HG02870 (cell line): Measurements from ENCODE around the gene RPTN.

Source experiments
- ATAC-seq: cut with Tn5 transposase; IDR thresholded peaks from one replicate; pipeline ENCODE4 v1.9.1; 2021; ENCODE audit warnings: mild to moderate bottlenecking, moderate library complexity; ENCODE audit not compliant: unreplicated experiment

The RPTN gene

DNA sequence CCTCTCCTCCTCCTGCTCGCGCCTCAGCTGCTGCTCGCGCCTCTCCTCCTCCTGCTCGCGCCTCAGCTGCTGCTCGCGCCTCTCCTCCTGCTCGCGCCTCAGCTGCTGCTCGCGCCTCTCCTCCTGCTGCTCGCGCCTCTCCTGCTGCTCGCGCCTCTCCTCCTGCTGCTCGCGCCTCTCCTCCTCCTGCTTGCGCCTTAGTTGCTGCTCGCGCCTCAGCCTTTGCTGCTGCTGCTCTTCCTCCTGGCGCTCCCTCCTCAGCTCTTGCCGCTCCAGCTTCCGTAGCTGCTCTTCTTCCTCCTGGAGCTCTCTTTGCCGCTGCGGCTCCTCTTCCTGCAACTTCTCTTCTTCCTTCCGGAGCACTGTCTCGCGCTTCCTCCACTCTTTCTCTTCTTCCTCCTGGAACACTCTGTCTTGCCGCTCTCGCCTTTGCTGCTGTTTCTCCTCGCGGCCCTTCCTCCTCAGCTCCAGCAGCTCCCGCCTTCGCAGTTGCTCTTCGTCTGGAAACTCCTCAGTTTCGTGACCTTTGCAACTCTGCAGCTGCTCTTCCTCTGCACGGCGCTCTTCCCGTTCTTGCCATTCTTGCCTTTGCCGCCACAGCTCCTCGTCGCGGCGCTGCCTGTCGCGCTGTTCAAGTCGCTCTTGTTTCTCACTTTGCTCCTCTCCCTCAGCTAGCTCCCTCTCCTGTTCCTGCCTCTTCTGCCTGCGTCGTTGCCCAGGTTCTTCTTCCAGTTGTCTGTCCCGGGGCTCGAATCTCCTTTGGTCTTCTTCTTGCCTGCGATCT, 46.7 kb downstream of the RPTN start:
- no peak for ATAC-seq

DNA sequence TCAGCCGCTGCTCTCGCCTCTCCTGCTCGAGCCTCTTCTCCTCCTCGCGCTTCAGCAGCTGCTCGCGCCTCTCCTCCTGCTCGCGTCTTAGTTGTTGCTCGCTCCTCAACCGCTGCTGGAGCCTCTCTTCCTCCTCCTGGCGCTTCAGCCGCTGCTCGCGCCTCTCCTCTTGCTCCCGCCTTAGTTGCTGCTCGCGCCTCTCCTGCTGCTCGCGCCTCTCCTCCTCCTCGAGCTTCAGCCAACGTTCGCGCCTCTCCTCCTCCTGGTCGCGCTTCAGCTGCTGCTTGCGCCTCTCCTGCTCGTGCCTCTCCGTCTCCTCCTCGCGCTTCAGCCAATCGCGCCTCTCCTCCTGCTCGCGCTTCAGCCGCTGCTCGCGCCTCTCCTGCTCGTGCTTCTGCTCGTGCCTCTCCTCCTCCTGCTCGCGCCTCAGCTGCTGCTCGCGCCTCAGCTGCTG, 47.5 kb downstream of the RPTN start:
- ATAC-seq, result no peak

DNA sequence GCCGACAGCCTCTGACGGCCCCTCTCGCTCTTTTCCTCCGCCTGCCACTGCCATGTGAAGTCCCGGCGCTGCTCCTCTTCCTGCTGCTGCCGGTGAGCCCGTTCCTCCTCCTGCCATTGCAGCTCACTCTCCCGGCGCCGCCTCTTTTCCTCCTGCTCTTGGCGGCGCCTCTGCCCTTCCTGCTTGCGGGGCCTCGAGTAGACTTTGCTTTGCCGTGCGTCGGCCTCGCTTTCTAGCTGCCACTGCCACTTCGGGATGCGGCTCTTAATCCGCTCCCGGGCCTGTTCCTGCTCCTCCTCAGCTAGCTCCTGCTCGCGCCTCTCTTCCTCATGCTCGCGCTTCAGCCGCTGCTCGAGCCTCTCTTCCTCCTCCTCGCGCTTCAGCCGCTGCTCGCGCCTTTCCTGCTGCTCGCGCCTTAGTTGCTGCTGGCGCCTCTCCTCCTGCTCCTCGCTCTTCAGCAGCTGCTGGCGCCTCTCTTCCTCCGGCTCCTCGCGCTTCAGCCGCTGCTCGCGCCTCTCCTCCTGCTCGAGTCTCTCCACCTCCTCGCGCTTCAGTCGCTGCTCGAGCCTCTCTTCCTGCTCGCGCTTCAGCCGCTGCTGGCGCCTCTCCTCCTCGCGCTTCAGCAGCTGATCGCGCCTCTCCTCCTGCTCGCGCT, 48.0 kb downstream of the RPTN start:
- no peak for ATAC-seq

GRCh38 chr1:152110365-152110859, 48.6 kb downstream of the RPTN start:
- no peak for ATAC-seq

DNA sequence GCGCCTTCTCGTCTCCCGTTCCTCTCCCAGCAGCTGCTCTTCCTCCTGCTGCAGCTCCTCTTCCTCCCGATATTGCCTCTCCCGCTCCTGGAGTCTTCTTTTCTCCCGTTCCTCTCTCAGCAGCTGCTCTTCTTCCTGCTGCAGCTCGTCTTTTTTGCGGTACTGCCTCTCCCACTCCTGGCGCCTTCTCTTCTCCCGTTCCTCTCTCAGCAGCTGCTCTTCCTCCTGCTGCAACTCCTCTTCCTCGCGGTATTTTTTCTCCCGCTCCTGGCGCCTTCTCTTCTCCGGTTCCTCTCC, 49.1 kb downstream of the RPTN start:
- no peak for ATAC-seq

DNA sequence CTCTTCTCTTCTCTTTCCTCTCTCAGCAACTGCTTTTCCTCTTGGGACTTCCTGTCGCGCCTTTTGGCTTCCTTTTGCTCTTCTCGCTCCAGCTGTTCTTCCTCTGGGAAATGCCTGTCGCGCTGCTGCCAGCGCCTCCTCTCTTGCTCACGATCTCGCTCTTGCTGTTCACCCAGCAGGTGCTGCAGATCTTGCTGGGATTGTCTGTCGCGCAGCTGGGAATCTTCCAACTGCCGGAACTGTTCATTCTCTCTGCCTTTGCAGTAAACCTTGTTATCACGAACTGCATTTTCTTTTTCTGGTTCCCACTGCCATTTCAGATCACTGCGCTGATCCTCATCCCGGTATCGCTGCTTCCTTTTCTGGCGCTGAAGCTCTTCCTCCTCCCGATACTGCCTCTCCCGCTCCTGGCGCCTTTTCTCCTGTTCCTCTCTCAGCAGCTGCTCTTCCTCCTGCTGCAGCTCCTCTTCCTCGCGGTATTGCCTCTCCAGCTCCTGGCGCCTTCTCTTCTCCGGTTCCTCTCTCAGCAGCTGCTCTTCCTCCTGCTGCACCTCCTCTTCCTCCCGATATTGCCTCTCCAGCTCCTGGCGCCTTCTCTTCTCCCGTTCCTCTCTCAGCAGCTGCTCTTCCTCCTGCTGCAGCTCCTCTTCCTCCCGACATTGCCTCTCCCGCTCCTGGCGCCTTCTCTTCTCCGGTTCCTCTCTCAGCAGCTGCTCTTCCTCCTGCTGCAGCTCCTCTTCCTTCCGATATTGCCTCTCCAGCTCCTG, 49.6 kb downstream of the RPTN start:
- no peak for ATAC-seq

- ATAC-seq, result no peak
These were observed 50.2 kb downstream of the RPTN start for GRCh38 chr1:152108882-152109222.

DNA sequence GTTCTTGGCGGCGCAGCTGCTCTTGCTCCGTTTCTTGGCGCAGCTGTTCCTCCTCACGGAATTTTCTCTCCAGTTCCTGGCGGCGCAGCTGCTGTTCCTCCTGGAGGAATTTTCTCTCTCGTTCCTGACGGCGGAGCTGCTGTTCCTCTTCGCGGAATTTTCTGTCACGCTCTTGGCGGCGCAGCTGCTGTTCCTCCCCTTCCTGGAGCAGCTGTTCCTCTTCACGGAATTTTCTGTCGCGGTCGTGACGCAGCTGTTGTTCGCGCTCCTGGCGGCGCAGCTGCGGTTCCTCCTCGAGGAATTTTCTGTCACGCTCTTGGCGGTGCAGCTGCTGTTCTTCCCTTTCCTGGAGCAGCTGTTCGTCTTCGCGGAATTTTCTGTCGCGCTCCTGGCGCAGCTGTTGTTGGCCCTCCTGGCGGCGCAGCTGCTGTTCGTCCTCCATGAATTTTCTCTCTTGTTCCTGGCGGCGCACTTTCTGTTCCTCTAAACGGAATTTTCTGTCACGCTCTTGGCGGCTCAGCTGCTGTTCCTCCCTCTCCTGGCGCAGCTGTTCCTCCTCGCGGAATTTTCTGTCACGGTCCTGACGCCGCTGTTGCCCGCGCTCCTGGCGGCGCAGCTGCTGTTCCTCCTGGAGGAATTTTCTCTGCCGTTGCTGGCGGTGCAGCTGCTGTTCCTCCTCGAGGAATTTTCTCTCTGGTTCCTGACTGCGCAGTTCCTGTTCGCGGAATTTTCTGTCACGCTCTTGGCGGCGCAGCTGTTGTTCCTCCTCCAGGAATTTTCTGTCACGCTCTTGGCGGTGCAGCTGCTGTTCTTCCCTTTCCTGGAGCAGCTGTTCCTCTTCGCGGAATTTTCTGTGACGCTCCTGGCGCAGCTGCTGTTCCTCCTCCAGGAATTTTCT, 50.8 kb downstream of the RPTN start:
- ATAC-seq, result no peak

DNA sequence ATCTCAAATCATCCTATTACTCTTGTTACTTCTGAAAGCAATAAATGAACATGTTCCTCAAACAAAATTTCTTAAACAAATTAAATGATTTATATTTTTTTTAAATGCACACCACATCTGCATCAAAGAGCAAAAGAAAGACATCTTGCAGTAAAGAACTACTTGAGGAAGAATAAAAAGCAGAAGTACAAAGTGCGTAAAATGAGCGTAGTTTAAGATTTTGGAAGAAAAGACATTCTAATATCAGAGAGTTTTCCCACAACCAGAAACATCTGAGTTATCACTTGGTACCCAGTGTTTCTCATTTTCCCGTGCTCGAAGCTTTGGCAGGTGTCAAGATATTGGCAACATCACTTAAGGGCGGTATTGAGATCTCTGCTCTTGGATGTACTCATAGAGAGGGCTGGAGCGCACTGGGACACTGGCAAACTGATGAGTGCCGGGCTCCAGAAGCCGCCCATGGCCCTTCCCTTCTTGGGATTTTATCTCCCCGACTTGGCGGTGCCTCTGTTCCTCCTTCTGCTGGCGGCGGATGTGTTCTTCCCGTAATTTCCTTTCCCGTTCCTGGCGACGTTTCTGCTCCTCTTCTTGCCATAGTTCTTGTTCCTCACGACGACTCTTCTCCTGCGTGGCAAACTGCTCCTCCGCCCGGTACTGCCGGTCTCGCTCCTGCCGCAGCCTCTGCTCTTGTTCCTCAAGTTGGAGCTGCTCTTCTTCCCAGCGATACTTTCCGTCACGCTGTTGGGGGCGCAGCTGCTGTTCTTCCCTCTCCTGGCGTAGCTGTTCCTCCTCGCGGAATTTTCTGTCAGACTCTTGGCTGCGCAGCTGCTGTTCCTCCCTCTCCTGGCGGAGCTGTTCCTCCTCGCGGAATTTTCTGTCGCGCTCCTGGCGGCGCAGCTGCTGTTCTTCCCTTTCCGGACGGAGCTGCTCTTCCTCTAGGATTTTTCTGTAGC, 51.7 kb downstream of the RPTN start:
- no peak for ATAC-seq

DNA sequence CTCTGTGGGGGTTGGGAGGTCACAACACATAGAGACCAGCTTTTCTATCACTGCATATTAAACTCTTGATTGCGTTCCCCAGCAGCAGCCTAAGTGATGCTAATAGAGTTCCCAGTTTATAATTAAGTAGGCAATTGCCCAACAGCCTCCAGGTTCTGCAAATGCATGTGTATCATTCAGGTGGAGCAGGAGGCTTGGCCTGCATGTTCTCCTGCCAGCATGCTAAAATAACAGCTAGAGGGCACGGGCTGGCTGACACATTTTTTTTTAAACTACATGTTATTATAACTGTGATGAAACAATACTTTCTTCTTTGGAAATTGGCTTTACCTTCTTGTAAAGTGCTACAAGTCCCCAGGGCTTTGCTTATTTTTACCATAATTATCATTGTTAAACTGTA, 54.2 kb downstream of the RPTN start:
- no peak for ATAC-seq
